GM19099 (cell line): Measurements from ENCODE around the gene SLC29A3.

ENCODE experiments used
- POLR2A ChIP-seq: IDR thresholded peaks from 3 replicates; pipeline ENCODE4 v1.6.1; 2011; ENCODE audit warnings: low read depth; ENCODE audit not compliant: insufficient read length; ENCODE audit errors: extremely low read depth

SLC29A3 gene

DNA sequence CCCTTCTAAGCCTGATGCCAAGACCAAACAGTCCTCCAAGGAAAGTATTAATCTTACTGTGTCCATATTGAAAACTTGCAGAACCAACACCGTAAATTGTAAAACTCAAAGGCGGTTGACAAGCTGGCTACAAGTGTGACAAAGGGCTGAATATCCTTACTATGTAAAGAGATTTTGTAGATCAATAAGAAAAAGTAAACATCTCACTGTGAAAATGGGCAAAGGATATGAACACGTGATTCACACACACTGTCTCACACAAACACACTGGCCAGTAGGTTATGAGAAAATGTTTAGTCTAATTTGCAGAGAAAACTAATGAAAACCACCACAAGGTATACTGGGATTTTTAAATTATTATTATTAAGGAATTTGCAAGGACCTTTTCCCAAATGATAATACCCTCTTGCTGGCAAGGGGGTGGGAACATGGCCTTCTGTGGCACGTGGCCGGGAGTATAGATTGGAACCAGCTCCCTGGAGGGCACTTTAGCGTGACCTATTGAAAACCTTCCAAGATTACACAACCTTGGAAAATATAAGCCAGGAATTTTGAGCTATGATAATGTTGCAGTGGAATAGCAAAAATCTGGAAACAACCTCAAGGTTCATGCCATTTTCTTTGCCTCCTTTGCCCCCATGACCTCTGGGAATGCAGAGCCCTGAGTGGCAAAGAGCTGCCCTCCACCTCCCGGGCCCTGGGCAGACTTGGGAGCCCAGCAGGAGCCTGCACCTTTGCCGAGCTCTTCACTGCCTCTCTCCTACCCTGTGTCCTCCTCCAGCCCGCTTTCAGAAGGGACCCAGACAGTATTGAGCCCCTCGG is 26.2 kb upstream of the SLC29A3 start:
- TF ChIP-seq POLR2A = no peak

- TF ChIP-seq POLR2A = no peak
These were observed 25.5 kb upstream of the SLC29A3 start for GRCh38 chr10:71293446-71294084.

GRCh38 chr10:71294091-71294561 is 24.9 kb upstream of the SLC29A3 start:
- TF ChIP-seq POLR2A = no peak

GRCh38 chr10:71294856-71295255 is 24.2 kb upstream of the SLC29A3 start:
- TF ChIP-seq POLR2A = no peak

DNA sequence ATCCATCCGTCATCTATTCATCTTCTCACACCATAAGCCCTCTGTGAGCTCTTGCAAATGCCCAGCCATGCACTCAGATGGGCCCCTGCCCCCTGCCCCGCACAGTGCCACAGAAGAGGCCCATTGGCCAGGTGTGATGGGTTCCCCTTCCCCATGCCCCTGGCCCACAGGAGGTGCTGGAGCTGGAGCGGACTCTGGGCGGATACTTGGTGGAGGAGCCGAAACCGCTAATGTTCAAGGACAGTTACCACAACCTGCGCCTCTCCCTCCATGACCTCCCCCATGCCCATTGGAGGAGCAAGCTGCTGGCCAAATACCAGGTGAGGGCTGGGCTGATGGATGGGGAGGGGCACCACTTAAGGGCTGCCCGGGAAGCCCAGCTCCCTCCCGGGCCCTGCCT is 23.4 kb upstream of the SLC29A3 start:
- TF ChIP-seq POLR2A = no peak

GRCh38 chr10:71296086-71296485 is 23.0 kb upstream of the SLC29A3 start:
- TF ChIP-seq POLR2A = no peak

DNA sequence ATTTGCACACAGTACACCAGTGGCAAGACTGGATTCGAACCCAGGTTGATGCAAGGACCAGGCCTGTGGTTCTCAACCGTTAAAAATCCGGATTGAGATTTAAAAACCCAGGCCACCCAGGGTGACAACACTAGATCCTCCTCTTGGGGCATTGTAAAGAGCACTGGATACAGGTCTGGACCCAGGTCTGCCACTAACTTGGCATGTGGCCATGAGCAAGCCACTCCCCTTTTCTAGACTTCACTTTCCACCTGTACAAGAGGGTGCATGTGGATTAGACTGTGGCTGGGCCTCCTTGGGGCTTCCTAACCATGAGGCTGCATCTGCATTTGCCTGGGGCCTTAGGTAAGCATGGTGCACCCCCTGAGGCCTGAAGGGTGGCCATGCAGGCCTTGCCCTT is 21.7 kb upstream of the SLC29A3 start:
- TF ChIP-seq POLR2A = no peak

GRCh38 chr10:71299071-71299785 is 19.8 kb upstream of the SLC29A3 start:
- no peak for TF ChIP-seq POLR2A

- no peak for TF ChIP-seq POLR2A
These were observed 18.3 kb upstream of the SLC29A3 start for GRCh38 chr10:71300555-71301370.

DNA sequence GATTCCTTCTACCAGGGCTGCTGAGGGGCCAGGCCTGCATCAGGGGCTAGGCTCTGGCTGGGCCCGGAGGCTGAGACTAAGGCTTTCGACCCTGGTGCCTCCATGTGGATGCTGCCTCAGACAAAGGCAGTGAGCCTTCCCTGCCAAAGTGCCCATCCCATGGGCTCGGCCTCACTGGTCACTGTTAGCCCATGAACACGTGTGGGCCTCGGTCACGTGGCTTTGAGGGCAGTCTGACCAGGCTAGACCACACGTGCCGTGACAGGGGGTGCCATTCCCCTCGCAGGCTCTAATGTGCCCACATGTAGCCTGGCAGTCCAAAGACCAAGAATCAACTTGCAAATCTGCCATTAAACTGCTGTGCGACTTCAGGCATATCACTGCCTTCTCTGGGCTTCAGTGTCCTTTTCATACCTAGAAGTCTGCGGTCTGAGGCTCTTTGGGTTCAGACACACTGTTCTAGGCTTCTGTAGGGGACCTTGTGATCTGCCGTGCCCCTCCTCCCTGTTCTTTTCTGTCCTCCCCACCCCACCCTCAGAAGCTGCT is 17.6 kb upstream of the SLC29A3 start:
- no peak for TF ChIP-seq POLR2A

- TF ChIP-seq POLR2A = no peak
These were observed 16.6 kb upstream of the SLC29A3 start for GRCh38 chr10:71302451-71302850.

- TF ChIP-seq POLR2A = no peak
These were observed 16.0 kb upstream of the SLC29A3 start for GRCh38 chr10:71302874-71303568.

GRCh38 chr10:71303569-71303907 is 15.5 kb upstream of the SLC29A3 start:
- no peak for TF ChIP-seq POLR2A

- TF ChIP-seq POLR2A = no peak
These were observed 14.1 kb upstream of the SLC29A3 start for GRCh38 chr10:71304914-71305313.
